Measurements from ENCODE around the gene NBEA.

NBEA gene

GRCh38 chr13:35255241-35255640 is 313.2 kb downstream of the NBEA start:
- Histone ChIP-seq H3K9me3 (ENCODE audit: control extremely low read depth in 1 of 5, control insufficient read depth in 4 of 5, insufficient read depth in 2 of 5, low read depth in 1 of 5, low read length in 4 of 5) (peaks cover 0 to 23% (median 7%) of the 10 kb centered on the region in 5 experiments), H3K27ac (ENCODE audit: insufficient read depth in 1 of 2, low read depth in 1 of 2, low read length in 2 of 2, poor library complexity in 1 of 2, severe bottlenecking in 2 of 2) (no peak overlapping the region), H3K36me3 (ENCODE audit: control insufficient read depth in 4 of 4, insufficient read depth in 4 of 4, low read length in 3 of 4) (peaks cover 0 to 12% (median 3%) of the 10 kb centered on the region in 4 experiments), H3K4me1 (ENCODE audit: control extremely low read depth in 1 of 4, control insufficient read depth in 4 of 4, insufficient read depth in 4 of 4, low read length in 3 of 4) (peaks cover 0 to 8% (median 0%) of the 10 kb centered on the region in 4 experiments), H3K4me3 (ENCODE audit: control insufficient read depth in 1 of 7, extremely low read depth in 1 of 7, insufficient read depth in 4 of 7, low read depth in 2 of 7, low read length in 6 of 7) (no peak overlapping the region), H3K27me3 (replicated peaks in 2 of 5; ENCODE audit: control insufficient read depth in 4 of 5, insufficient read depth in 5 of 5, low read length in 4 of 5) (no peaks in the 10 kb centered on the region)
- no peak for DNase-seq
- CTCF ChIA-PET: no interaction called here
- POLR2A ChIA-PET: no interaction called here
- 97% methylated on average over 8 of the region's 8 CpGs for WGBS (ENCODE audit: insufficient coverage)

GRCh38 chr13:35256459-35257148 is 314.5 kb downstream of the NBEA start:
- H3K36me3 ChIP-seq (ENCODE audit: control insufficient read depth in 4 of 4, insufficient read depth in 4 of 4, low read length in 3 of 4): peaks cover 0 to 6% (median 2%) of the 10 kb centered on the region in 4 experiments
- WGBS (ENCODE audit: insufficient coverage): 97% methylated on average over 7 of the region's 9 CpGs

GRCh38 chr13:35260316-35260715 is 318.2 kb downstream of the NBEA start:
- Histone ChIP-seq H3K4me3 (ENCODE audit: control insufficient read depth in 1 of 7, extremely low read depth in 1 of 7, insufficient read depth in 4 of 7, low read depth in 2 of 7, low read length in 6 of 7) (no peak overlapping the region), H3K9me3 (ENCODE audit: control extremely low read depth in 1 of 5, control insufficient read depth in 4 of 5, insufficient read depth in 2 of 5, low read depth in 1 of 5, low read length in 4 of 5) (peaks cover 0 to 16% (median 5%) of the 10 kb centered on the region in 5 experiments), H3K4me1 (ENCODE audit: control extremely low read depth in 1 of 4, control insufficient read depth in 4 of 4, insufficient read depth in 4 of 4, low read length in 3 of 4) (no peaks in the 10 kb centered on the region), H3K36me3 (ENCODE audit: control insufficient read depth in 4 of 4, insufficient read depth in 4 of 4, low read length in 3 of 4) (peaks cover 0 to 5% (median 0%) of the 10 kb centered on the region in 4 experiments), H3K27me3 (replicated peaks in 2 of 5; ENCODE audit: control insufficient read depth in 4 of 5, insufficient read depth in 5 of 5, low read length in 4 of 5) (no peaks in the 10 kb centered on the region), H3K27ac (ENCODE audit: insufficient read depth in 1 of 2, low read depth in 1 of 2, low read length in 2 of 2, poor library complexity in 1 of 2, severe bottlenecking in 2 of 2) (no peak overlapping the region)
- CTCF ChIA-PET: no interaction called here
- POLR2A ChIA-PET: no interaction called here
- DNase-seq: no peak

More at GRCh38 chr13:35256459-35257148, 314.5 kb downstream of the NBEA start:
- H3K9me3 ChIP-seq (ENCODE audit: control extremely low read depth in 1 of 5, control insufficient read depth in 4 of 5, insufficient read depth in 2 of 5, low read depth in 1 of 5, low read length in 4 of 5): peaks cover 0 to 16% (median 5%) of the 10 kb centered on the region in 5 experiments
- H3K27me3 ChIP-seq (replicated peaks in 2 of 5; ENCODE audit: control insufficient read depth in 4 of 5, insufficient read depth in 5 of 5, low read length in 4 of 5): no peaks in the 10 kb centered on the region
- DNase-seq: no peak
- CTCF ChIA-PET: no interaction called here
- H3K4me3 ChIP-seq (ENCODE audit: control insufficient read depth in 1 of 7, extremely low read depth in 1 of 7, insufficient read depth in 4 of 7, low read depth in 2 of 7, low read length in 6 of 7): no peak overlapping the region
- H3K4me1 ChIP-seq (ENCODE audit: control extremely low read depth in 1 of 4, control insufficient read depth in 4 of 4, insufficient read depth in 4 of 4, low read length in 3 of 4): peaks cover 0 to 8% (median 0%) of the 10 kb centered on the region in 4 experiments
- H3K27ac ChIP-seq (ENCODE audit: insufficient read depth in 1 of 2, low read depth in 1 of 2, low read length in 2 of 2, poor library complexity in 1 of 2, severe bottlenecking in 2 of 2): no peak overlapping the region
- POLR2A ChIA-PET: no interaction called here

GRCh38 chr13:35266412-35266811 is 324.3 kb downstream of the NBEA start:
- Histone ChIP-seq H3K36me3 (ENCODE audit: control insufficient read depth in 4 of 4, insufficient read depth in 4 of 4, low read length in 3 of 4) (no peaks in the 10 kb centered on the region), H3K9me3 (ENCODE audit: control extremely low read depth in 1 of 5, control insufficient read depth in 4 of 5, insufficient read depth in 2 of 5, low read depth in 1 of 5, low read length in 4 of 5) (peaks cover 0 to 20% (median 2%) of the 10 kb centered on the region in 5 experiments), H3K4me3 (ENCODE audit: control insufficient read depth in 1 of 7, extremely low read depth in 1 of 7, insufficient read depth in 4 of 7, low read depth in 2 of 7, low read length in 6 of 7) (no peak overlapping the region), H3K4me1 (ENCODE audit: control extremely low read depth in 1 of 4, control insufficient read depth in 4 of 4, insufficient read depth in 4 of 4, low read length in 3 of 4) (no peaks in the 10 kb centered on the region), H3K27ac (ENCODE audit: insufficient read depth in 1 of 2, low read depth in 1 of 2, low read length in 2 of 2, poor library complexity in 1 of 2, severe bottlenecking in 2 of 2) (no peak overlapping the region), H3K27me3 (replicated peaks in 2 of 5; ENCODE audit: control insufficient read depth in 4 of 5, insufficient read depth in 5 of 5, low read length in 4 of 5) (no peaks in the 10 kb centered on the region)
- CTCF ChIA-PET: no interaction called here
- POLR2A ChIA-PET: no interaction called here
- DNase-seq: no peak
- no CpG with 5 or more reads among the region's 3 CpGs for WGBS (ENCODE audit: insufficient coverage)

GRCh38 chr13:35278917-35279316 is 336.8 kb downstream of the NBEA start:
- H3K9me3 ChIP-seq (ENCODE audit: control extremely low read depth in 1 of 5, control insufficient read depth in 4 of 5, insufficient read depth in 2 of 5, low read depth in 1 of 5, low read length in 4 of 5): no peaks in the 10 kb centered on the region
- no peaks in the 10 kb centered on the region for H3K36me3 ChIP-seq (ENCODE audit: control insufficient read depth in 4 of 4, insufficient read depth in 4 of 4, low read length in 3 of 4)
- no peak for DNase-seq
- POLR2A ChIA-PET: no interaction called here
- no peaks in the 10 kb centered on the region for H3K4me1 ChIP-seq (ENCODE audit: control extremely low read depth in 1 of 4, control insufficient read depth in 4 of 4, insufficient read depth in 4 of 4, low read length in 3 of 4)
- CTCF ChIA-PET: no interaction called here
- H3K27ac ChIP-seq (ENCODE audit: insufficient read depth in 1 of 2, low read depth in 1 of 2, low read length in 2 of 2, poor library complexity in 1 of 2, severe bottlenecking in 2 of 2): no peak overlapping the region
- no peak overlapping the region for H3K4me3 ChIP-seq (ENCODE audit: control insufficient read depth in 1 of 7, extremely low read depth in 1 of 7, insufficient read depth in 4 of 7, low read depth in 2 of 7, low read length in 6 of 7)
- H3K27me3 ChIP-seq (replicated peaks in 2 of 5; ENCODE audit: control insufficient read depth in 4 of 5, insufficient read depth in 5 of 5, low read length in 4 of 5): no peaks in the 10 kb centered on the region

GRCh38 chr13:35279500-35279899 is 337.4 kb downstream of the NBEA start:
- Histone ChIP-seq H3K27ac (ENCODE audit: insufficient read depth in 1 of 2, low read depth in 1 of 2, low read length in 2 of 2, poor library complexity in 1 of 2, severe bottlenecking in 2 of 2) (no peak overlapping the region), H3K36me3 (ENCODE audit: control insufficient read depth in 4 of 4, insufficient read depth in 4 of 4, low read length in 3 of 4) (no peaks in the 10 kb centered on the region), H3K27me3 (replicated peaks in 2 of 5; ENCODE audit: control insufficient read depth in 4 of 5, insufficient read depth in 5 of 5, low read length in 4 of 5) (no peaks in the 10 kb centered on the region), H3K9me3 (ENCODE audit: control extremely low read depth in 1 of 5, control insufficient read depth in 4 of 5, insufficient read depth in 2 of 5, low read depth in 1 of 5, low read length in 4 of 5) (no peaks in the 10 kb centered on the region), H3K4me1 (ENCODE audit: control extremely low read depth in 1 of 4, control insufficient read depth in 4 of 4, insufficient read depth in 4 of 4, low read length in 3 of 4) (no peaks in the 10 kb centered on the region), H3K4me3 (ENCODE audit: control insufficient read depth in 1 of 7, extremely low read depth in 1 of 7, insufficient read depth in 4 of 7, low read depth in 2 of 7, low read length in 6 of 7) (no peak overlapping the region)
- 100% methylated on average over 1 of the region's 1 CpG for WGBS (ENCODE audit: insufficient coverage)
- CTCF ChIA-PET: no interaction called here
- POLR2A ChIA-PET: no interaction called here
- no peak for DNase-seq

- POLR2A ChIA-PET: no interaction called here
- Histone ChIP-seq H3K4me3 (ENCODE audit: control insufficient read depth in 1 of 7, extremely low read depth in 1 of 7, insufficient read depth in 4 of 7, low read depth in 2 of 7, low read length in 6 of 7) (no peak overlapping the region), H3K27ac (ENCODE audit: insufficient read depth in 1 of 2, low read depth in 1 of 2, low read length in 2 of 2, poor library complexity in 1 of 2, severe bottlenecking in 2 of 2) (no peak overlapping the region), H3K9me3 (ENCODE audit: control extremely low read depth in 1 of 5, control insufficient read depth in 4 of 5, insufficient read depth in 2 of 5, low read depth in 1 of 5, low read length in 4 of 5) (no peaks in the 10 kb centered on the region), H3K4me1 (ENCODE audit: control extremely low read depth in 1 of 4, control insufficient read depth in 4 of 4, insufficient read depth in 4 of 4, low read length in 3 of 4) (no peaks in the 10 kb centered on the region), H3K36me3 (ENCODE audit: control insufficient read depth in 4 of 4, insufficient read depth in 4 of 4, low read length in 3 of 4) (no peaks in the 10 kb centered on the region), H3K27me3 (replicated peaks in 2 of 5; ENCODE audit: control insufficient read depth in 4 of 5, insufficient read depth in 5 of 5, low read length in 4 of 5) (no peaks in the 10 kb centered on the region)
- DNase-seq: no peak
- WGBS (ENCODE audit: insufficient coverage): no CpG with 5 or more reads among the region's 1 CpG
- CTCF ChIA-PET: no interaction called here
These were observed 341.8 kb downstream of the NBEA start for GRCh38 chr13:35283856-35284255.

All from common myeloid progenitor, CD34-positive (primary cell).